ENCODE data around the gene DBX1. TPM values are rescaled to one million over a fixed set of nuclear protein-coding genes. Genes with fewer than 3 reads are reported as not detected.
A peak's percentile ranks its signal among the peaks of the same experiment; 100 is the strongest.

Gene DBX1
- polyA plus RNA-seq, 1 donor (not counting 4 experiments of a cell fraction or from before 2014, with no cell fraction given), result not detected

DNA sequence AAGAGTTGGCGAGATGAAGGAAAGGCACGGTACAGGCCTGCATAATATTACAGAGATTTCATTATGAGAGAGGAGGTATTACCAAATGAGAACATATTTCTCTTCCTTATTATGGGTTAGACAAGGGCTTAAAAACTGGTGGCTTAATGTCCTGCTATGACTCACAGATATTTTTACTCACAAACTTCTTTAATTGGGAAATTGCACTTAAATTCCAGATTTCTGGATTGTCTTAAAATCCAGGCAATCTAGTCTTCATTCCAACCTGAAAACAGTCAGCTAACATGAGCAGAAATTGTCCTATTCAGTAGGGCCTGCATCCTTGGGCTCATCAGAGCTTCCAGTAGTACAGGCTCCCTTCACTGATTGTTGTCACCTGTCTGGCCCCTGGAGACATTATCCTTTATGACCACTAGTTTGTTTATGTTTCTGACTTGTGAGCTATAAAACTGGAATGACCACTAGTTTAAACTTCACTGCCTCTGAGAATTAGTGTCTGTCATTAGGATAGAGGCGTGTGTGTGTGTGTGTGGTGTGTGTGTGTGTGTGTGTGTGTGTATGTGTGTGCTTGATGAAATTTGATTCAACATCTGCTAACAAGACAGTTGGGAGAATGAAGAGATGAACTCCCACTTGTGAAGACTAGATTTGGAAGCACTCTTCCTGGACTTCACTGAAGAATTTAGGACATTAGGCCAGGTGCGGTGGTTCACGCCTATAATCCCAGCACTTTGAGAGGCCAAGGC, 25.1 kb downstream of the DBX1 start:
- Histone ChIP-seq H2AFZ (ENCODE audit: control insufficient read depth, low read length) (no peak overlapping the region), H3K4me2 (ENCODE audit: control insufficient read depth, extremely low read depth, insufficient read depth, low read depth, low read length) (no peak overlapping the region), H3K79me2 (ENCODE audit: control insufficient read depth, insufficient read depth, low read length) (no peaks in the 10 kb centered on the region), H3K9me1 (ENCODE audit: control insufficient read depth, extremely low read depth, insufficient read depth, low read length) (no peaks in the 10 kb centered on the region), H4K20me1 (ENCODE audit: control insufficient read depth, extremely low read depth, insufficient read depth, low read length) (no peaks in the 10 kb centered on the region), H3K27me3 (ENCODE audit: control insufficient read depth, extremely low read depth, insufficient read depth, low read length) (peaks cover 5% of the 10 kb centered on the region), H3K36me3 (ENCODE audit: control insufficient read depth in 2 of 2, extremely low read depth in 1 of 2, insufficient read depth in 2 of 2, low read length in 2 of 2) (no peaks in the 10 kb centered on the region), H3K27ac (ENCODE audit: control insufficient read depth, insufficient read depth, low read length) (no peak overlapping the region), H3K4me3 (ENCODE audit: control insufficient read depth in 2 of 3, extremely low read depth in 1 of 3, insufficient read depth in 2 of 3, low read depth in 1 of 3, low read length in 3 of 3) (no peak overlapping the region), H3K4me1 (ENCODE audit: control insufficient read depth, extremely low read depth, insufficient read depth, low read length) (peaks cover 5% of the 10 kb centered on the region), H3K9ac (ENCODE audit: control insufficient read depth, extremely low read depth, insufficient read depth, low read length) (no peak overlapping the region), H3K9me3 (ENCODE audit: control insufficient read depth, low read depth, low read length) (no peaks in the 10 kb centered on the region)
- no peak for DNase-seq (ENCODE audit: low read depth, low spot score)
- FAIRE-seq, result no peak
- dilution Hi-C loops (cut with MboI; ENCODE audit: extremely low pct_ligation_motif_present, low sequenced_read_pairs), result no loop called here
- TF ChIP-seq, protein P1, sequence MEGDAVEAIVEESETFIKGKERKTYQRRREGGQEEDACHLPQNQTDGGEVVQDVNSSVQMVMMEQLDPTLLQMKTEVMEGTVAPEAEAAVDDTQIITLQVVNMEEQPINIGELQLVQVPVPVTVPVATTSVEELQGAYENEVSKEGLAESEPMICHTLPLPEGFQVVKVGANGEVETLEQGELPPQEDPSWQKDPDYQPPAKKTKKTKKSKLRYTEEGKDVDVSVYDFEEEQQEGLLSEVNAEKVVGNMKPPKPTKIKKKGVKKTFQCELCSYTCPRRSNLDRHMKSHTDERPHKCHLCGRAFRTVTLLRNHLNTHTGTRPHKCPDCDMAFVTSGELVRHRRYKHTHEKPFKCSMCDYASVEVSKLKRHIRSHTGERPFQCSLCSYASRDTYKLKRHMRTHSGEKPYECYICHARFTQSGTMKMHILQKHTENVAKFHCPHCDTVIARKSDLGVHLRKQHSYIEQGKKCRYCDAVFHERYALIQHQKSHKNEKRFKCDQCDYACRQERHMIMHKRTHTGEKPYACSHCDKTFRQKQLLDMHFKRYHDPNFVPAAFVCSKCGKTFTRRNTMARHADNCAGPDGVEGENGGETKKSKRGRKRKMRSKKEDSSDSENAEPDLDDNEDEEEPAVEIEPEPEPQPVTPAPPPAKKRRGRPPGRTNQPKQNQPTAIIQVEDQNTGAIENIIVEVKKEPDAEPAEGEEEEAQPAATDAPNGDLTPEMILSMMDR (optimal IDR thresholded peaks at IDR 0.05 in 1 of 3, IDR thresholded peaks at IDR 0.05 in 1 of 3, conservative IDR thresholded peaks at IDR 0.05 in 1 of 3; ENCODE audit: extremely low read depth in 1 of 3, insufficient read depth in 2 of 3, low read length in 3 of 3), result no peak
- no peak for TF ChIP-seq EZH2 (IDR thresholded peaks at IDR 0.05; ENCODE audit: low read length)

DNA sequence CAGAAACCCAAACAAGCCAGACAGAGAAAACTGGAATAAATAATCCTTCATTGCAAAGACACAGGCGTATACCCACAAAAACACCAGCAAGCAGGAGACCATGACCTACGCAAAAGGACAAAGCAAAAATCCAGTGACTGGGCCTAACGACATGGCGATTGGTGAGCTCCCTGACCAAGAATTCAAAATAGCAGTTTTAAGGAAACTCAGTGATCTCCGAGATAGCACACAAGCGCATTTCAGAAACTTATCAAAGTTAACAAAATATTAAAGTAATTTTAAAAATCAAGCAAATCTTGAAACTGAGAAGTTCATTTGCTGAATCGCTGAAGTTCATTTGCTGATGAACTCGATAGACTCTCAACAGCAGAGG, 27.6 kb downstream of the DBX1 start:
- H3K4me1 ChIP-seq (ENCODE audit: control insufficient read depth, extremely low read depth, insufficient read depth, low read length), result peaks cover 5% of the 10 kb centered on the region
- no peaks in the 10 kb centered on the region for H3K79me2 ChIP-seq (ENCODE audit: control insufficient read depth, insufficient read depth, low read length)
- H2AFZ ChIP-seq (ENCODE audit: control insufficient read depth, low read length), result no peak overlapping the region
- H3K9me3 ChIP-seq (ENCODE audit: control insufficient read depth, low read depth, low read length), result no peaks in the 10 kb centered on the region
- no peak overlapping the region for H3K9ac ChIP-seq (ENCODE audit: control insufficient read depth, extremely low read depth, insufficient read depth, low read length)
- no peak overlapping the region for H3K27ac ChIP-seq (ENCODE audit: control insufficient read depth, insufficient read depth, low read length)
- no peak for FAIRE-seq
- peak overlapping the region; percentile 97 for H3K4me2 ChIP-seq (ENCODE audit: control insufficient read depth, extremely low read depth, insufficient read depth, low read depth, low read length)
- no peaks in the 10 kb centered on the region for H3K27me3 ChIP-seq (ENCODE audit: control insufficient read depth, extremely low read depth, insufficient read depth, low read length)
- H3K36me3 ChIP-seq (ENCODE audit: control insufficient read depth in 2 of 2, extremely low read depth in 1 of 2, insufficient read depth in 2 of 2, low read length in 2 of 2), result no peaks in the 10 kb centered on the region
- peak overlapping the region in 1 of 3 experiments; percentile 85 for H3K4me3 ChIP-seq (ENCODE audit: control insufficient read depth in 2 of 3, extremely low read depth in 1 of 3, insufficient read depth in 2 of 3, low read depth in 1 of 3, low read length in 3 of 3)
- no peak for DNase-seq (ENCODE audit: low read depth, low spot score)
- no peaks in the 10 kb centered on the region for H4K20me1 ChIP-seq (ENCODE audit: control insufficient read depth, extremely low read depth, insufficient read depth, low read length)
- dilution Hi-C loops (cut with MboI; ENCODE audit: extremely low pct_ligation_motif_present, low sequenced_read_pairs), result no loop called here
- TF ChIP-seq EZH2 (IDR thresholded peaks at IDR 0.05; ENCODE audit: low read length), result no peak
- H3K9me1 ChIP-seq (ENCODE audit: control insufficient read depth, extremely low read depth, insufficient read depth, low read length), result no peaks in the 10 kb centered on the region
